GM23248 (cell line): ENCODE measurements around the gene FETUB. TPM values are rescaled to one million over a fixed set of nuclear protein-coding genes. Genes with fewer than 3 reads are reported as not detected.
"Not testable (repeated sequence)": the region's sequence is repeated elsewhere in the genome, so short reads cannot be mapped to it uniquely, and the experiment has no call there.

Experiments
- DNase-seq: peaks from one replicate; pipeline ENCODE4 v3.0.0-alpha.2; 2015
- H2AFZ ChIP-seq: fragments of 200-600 bp; sonication (generic); 2 replicates; pipeline ENCODE4 v1.6.1; 2016; ENCODE audit warnings: antibody characterized with exemption
- H3F3A ChIP-seq: fragments of 200-600 bp; sonication (generic); 2 replicates; pipeline ENCODE4 v1.6.1; 2016; ENCODE audit warnings: mild to moderate bottlenecking, antibody characterized with exemption, mixed run types; ENCODE audit not compliant: insufficient read depth
- H3K27ac ChIP-seq: fragments of 200-600 bp; sonication (generic); 2 replicates; pipeline ENCODE4 v1.5.1; 2016; ENCODE audit warnings: mild to moderate bottlenecking
- H3K27me3 ChIP-seq: fragments of 200-600 bp; sonication (generic); replicated peaks from 2 replicates; pipeline ENCODE4 v1.6.1; 2016; ENCODE audit warnings: mild to moderate bottlenecking; ENCODE audit not compliant: insufficient read depth
- H3K36me3 ChIP-seq: fragments of 200-600 bp; sonication (generic); 2 replicates; pipeline ENCODE4 v1.6.1; 2016; ENCODE audit warnings: low read depth, mild to moderate bottlenecking
- H3K4me1 ChIP-seq: fragments of 200-600 bp; sonication (generic); 2 replicates; pipeline ENCODE4 v1.6.1; 2016; ENCODE audit warnings: mild to moderate bottlenecking; ENCODE audit not compliant: insufficient read depth
- H3K4me2 ChIP-seq: fragments of 200-600 bp; sonication (generic); one replicate; pipeline ENCODE4 v1.6.1; 2016; ENCODE audit warnings: mild to moderate bottlenecking; ENCODE audit not compliant: unreplicated experiment
- H3K4me3 ChIP-seq: fragments of 200-600 bp; sonication (generic); 2 replicates; pipeline ENCODE4 v1.5.1; 2016; ENCODE audit warnings: mild to moderate bottlenecking
- H3K79me2 ChIP-seq: fragments of 200-600 bp; sonication (generic); 2 replicates; pipeline ENCODE4 v1.6.1; 2016; ENCODE audit warnings: mild to moderate bottlenecking; ENCODE audit not compliant: insufficient read depth
- H3K9ac ChIP-seq: fragments of 200-600 bp; sonication (generic); 2 replicates; pipeline ENCODE4 v1.6.1; 2016; ENCODE audit warnings: mild to moderate bottlenecking
- H3K9me2 ChIP-seq: fragments of 200-600 bp; sonication (generic); 2 replicates; pipeline ENCODE4 v1.6.1; 2016; ENCODE audit warnings: mixed run types, mild to moderate bottlenecking, moderate library complexity; ENCODE audit not compliant: insufficient read depth
- H3K9me3 ChIP-seq: fragments of 200-600 bp; sonication (generic); one replicate; pipeline ENCODE4 v1.6.1; 2017; ENCODE audit warnings: low read depth
- H4K20me1 ChIP-seq: fragments of 200-600 bp; sonication (generic); 2 replicates; pipeline ENCODE4 v1.6.0; 2016; ENCODE audit not compliant: insufficient read depth
- EZH2 ChIP-seq: fragments of 200-600 bp; sonication (generic); IDR thresholded peaks from 2 replicates; pipeline ENCODE4 v1.6.1; 2018; ENCODE audit warnings: antibody characterized with exemption, mild to moderate bottlenecking; ENCODE audit not compliant: insufficient read depth, poor library complexity, severe bottlenecking
- EZH2phosphoT487 ChIP-seq: fragments of 200-600 bp; sonication (generic); IDR thresholded peaks from 2 replicates; pipeline ENCODE4 v1.6.1; 2018; ENCODE audit warnings: antibody characterized with exemption, moderate library complexity, mild to moderate bottlenecking, low read depth; ENCODE audit not compliant: insufficient read depth
- WGBS, 2 experiments: methylation state at CpG; one replicate each; pipeline ENCODE4 v1.1.6; 2015 to 2017; ENCODE audit warnings: low lambda C conversion rate in 2 of 2, low coverage in 1 of 2; ENCODE audit errors: missing lambda C conversion rate in 2 of 2; 5-methylcytosine and 5-hydroxymethylcytosine counted together
- in situ Hi-C: fragments of 300-500 bp; cut with MboI; formaldehyde crosslinking; loops from 2 replicates; pipeline ENCODE4 v1.15.0; 2020
- polyA plus RNA-seq: library from polyadenylated mRNA; unstranded; fragments of >200 nt; fragmentation: Nextera tagmentation; extraction: Ambion mirVana; gene quantifications from 2 replicates; pipeline ENCODE4 v1.2.1, GENCODE V29; 2016
- small RNA-seq: library from RNA; depleted of rRNA; stranded (forward); fragments of <200 nt; gene quantifications from one replicate; pipeline ENCODE3, GENCODE V24; 2014; ENCODE audit warnings: low read depth, low replicate concordance
- total RNA-seq: library from RNA; depleted of rRNA; stranded (reverse); fragments of >200 nt; shearing (Covaris generic); gene quantifications from 2 replicates; pipeline ENCODE4 v1.2.3, GENCODE V29; 2014; rRNA removed

FETUB gene
- total and polyA plus RNA-seq, 2 experiments from 2014 or later = not detected

GRCh38 chr3:186694288-186695032 is 54.3 kb downstream of the FETUB start:
- in situ Hi-C loops = no loop called here
- H3K4me1 ChIP-seq = no peaks in the 10 kb centered on the region
- no peaks in the 10 kb centered on the region for H3K36me3 ChIP-seq
- 42 to 50% methylated on average over 6 of the region's 6 CpGs for WGBS, 2 experiments
- no peaks in the 10 kb centered on the region for H3K79me2 ChIP-seq
- H3K27ac ChIP-seq = no peak overlapping the region
- H2AFZ ChIP-seq = no peak overlapping the region
- no peaks in the 10 kb centered on the region for H3F3A ChIP-seq
- no peak overlapping the region for H3K4me2 ChIP-seq
- no peaks in the 10 kb centered on the region for H3K9me2 ChIP-seq
- H3K27me3 ChIP-seq = peaks cover 17% of the 10 kb centered on the region
- no peak overlapping the region for H3K9ac ChIP-seq
- no peak for DNase-seq
- H3K9me3 ChIP-seq = no peaks in the 10 kb centered on the region
- H4K20me1 ChIP-seq = no peaks in the 10 kb centered on the region
- H3K4me3 ChIP-seq = no peak overlapping the region
- no peak for TF ChIP-seq EZH2phosphoT487
- TF ChIP-seq EZH2 = no peak

DNA sequence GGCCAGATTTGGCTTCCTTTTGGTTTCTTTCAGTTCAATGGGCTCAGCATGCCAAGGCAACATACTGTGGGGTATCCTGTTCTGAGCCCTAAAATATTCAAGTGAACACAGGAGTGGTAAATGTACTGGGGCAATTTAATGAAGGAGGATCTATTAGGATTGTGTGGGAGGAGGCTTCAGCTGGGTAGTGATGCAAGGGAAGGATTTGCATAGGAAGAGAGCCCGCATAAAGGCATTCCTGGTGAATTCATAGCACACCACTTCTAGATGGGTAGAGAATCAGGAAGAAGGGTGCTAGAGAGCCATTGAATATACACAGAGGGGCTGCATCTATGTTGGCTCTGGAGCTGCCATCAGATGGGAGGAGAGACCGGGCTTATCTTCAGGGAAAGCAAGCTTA is 56.3 kb downstream of the FETUB start:
- Histone ChIP-seq H3K9me3 (no peaks in the 10 kb centered on the region), H3F3A (no peaks in the 10 kb centered on the region), H3K36me3 (no peaks in the 10 kb centered on the region), H3K27me3 (peaks cover 11% of the 10 kb centered on the region), H2AFZ (no peak overlapping the region), H3K4me2 (no peak overlapping the region), H3K4me1 (no peaks in the 10 kb centered on the region), H3K79me2 (no peaks in the 10 kb centered on the region), H3K9me2 (no peaks in the 10 kb centered on the region), H3K4me3 (no peak overlapping the region), H4K20me1 (no peaks in the 10 kb centered on the region), H3K9ac (no peak overlapping the region), H3K27ac (no peak overlapping the region)
- TF ChIP-seq EZH2phosphoT487 (no peak), EZH2 (no peak)
- no peak for DNase-seq
- in situ Hi-C loops = no loop called here
- 51 to 57% methylated on average over 2 of the region's 2 CpGs for WGBS, 2 experiments

DNA sequence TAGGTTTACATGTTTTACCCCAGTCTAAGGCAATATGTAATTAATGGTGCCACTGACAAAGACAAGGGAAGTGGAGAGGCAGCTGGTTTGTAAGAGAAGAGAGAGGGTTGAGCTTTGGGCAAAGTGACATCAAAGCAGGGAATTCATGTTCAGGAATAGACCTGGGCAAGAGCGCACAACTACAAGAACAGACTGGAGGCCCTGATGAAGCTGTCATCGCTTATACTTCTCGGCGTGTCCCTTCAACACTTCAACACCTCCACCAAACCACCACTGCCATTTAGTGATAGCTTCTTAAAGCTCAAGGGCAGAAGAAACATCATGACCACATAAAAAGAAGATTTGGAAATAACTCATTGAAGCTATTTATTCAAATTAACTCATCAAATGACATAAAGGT is 57.3 kb downstream of the FETUB start:
- no peak for TF ChIP-seq EZH2
- TF ChIP-seq EZH2phosphoT487 = no peak
- Histone ChIP-seq H3K9ac (no peak overlapping the region), H3K36me3 (no peaks in the 10 kb centered on the region), H3K4me3 (no peak overlapping the region), H3K4me2 (no peak overlapping the region), H3F3A (no peaks in the 10 kb centered on the region), H2AFZ (no peak overlapping the region), H4K20me1 (no peaks in the 10 kb centered on the region), H3K9me3 (no peaks in the 10 kb centered on the region), H3K4me1 (no peaks in the 10 kb centered on the region), H3K27ac (no peak overlapping the region), H3K9me2 (no peaks in the 10 kb centered on the region), H3K27me3 (peaks cover 10% of the 10 kb centered on the region), H3K79me2 (no peaks in the 10 kb centered on the region)
- WGBS, 2 experiments = 80 to 88% methylated on average over 4 of the region's 4 CpGs
- DNase-seq = no peak
- in situ Hi-C loops = no loop called here

- no peak overlapping the region for H3K9ac ChIP-seq
- no peaks in the 10 kb centered on the region for H3K4me1 ChIP-seq
- H3K79me2 ChIP-seq = no peaks in the 10 kb centered on the region
- H3K4me2 ChIP-seq = no peak overlapping the region
- no peaks in the 10 kb centered on the region for H3K9me2 ChIP-seq
- H3F3A ChIP-seq = no peaks in the 10 kb centered on the region
- peaks cover 15% of the 10 kb centered on the region for H3K27me3 ChIP-seq
- H3K27ac ChIP-seq = no peak overlapping the region
- 74 to 78% methylated on average over 3 of the region's 3 CpGs for WGBS, 2 experiments
- in situ Hi-C loops = no loop called here
- no peak overlapping the region for H2AFZ ChIP-seq
- no peaks in the 10 kb centered on the region for H3K9me3 ChIP-seq
- no peaks in the 10 kb centered on the region for H4K20me1 ChIP-seq
- DNase-seq = peak; percentile 24
- H3K36me3 ChIP-seq = no peaks in the 10 kb centered on the region
- TF ChIP-seq EZH2 = no peak
- no peak for TF ChIP-seq EZH2phosphoT487
- H3K4me3 ChIP-seq = no peak overlapping the region
Measured at GRCh38 chr3:186700267-186700666, 60.1 kb downstream of the FETUB start.

GRCh38 chr3:186702451-186702850 is 62.3 kb downstream of the FETUB start:
- H3K4me3 ChIP-seq, H3K9me2 ChIP-seq, H3K4me1 ChIP-seq, H3K27me3 ChIP-seq, H3K27ac ChIP-seq, H3K36me3 ChIP-seq, H3K9me3 ChIP-seq, H3K79me2 ChIP-seq, in situ Hi-C loops, H4K20me1 ChIP-seq, H3K9ac ChIP-seq, DNase-seq, H2AFZ ChIP-seq, H3K4me2 ChIP-seq, H3F3A ChIP-seq: not testable (repeated sequence)

Small RNA genes within 50 kb of the gene (small RNA-seq; reads per million reads assigned to genes)
- gene RF00017 = not detected

Other genes starting within 250 kb of the FETUB start
- 0.63 and 0.76 TPM in 2 replicates for gene CRYGS, start 96.0 kb upstream of the FETUB start, total RNA-seq
- 0.49 and 1.3 TPM in 2 replicates for gene CRYGS, start 96.0 kb upstream of the FETUB start, polyA plus RNA-seq
- 14.6 and 17.7 TPM in 2 replicates for gene TBCCD1, start 73.1 kb upstream of the FETUB start, total RNA-seq
- gene TBCCD1, start 73.1 kb upstream of the FETUB start, polyA plus RNA-seq = 15.6 and 16.3 TPM in 2 replicates
- 63.2 and 65.9 TPM in 2 replicates for gene DNAJB11, start 69.7 kb upstream of the FETUB start, total RNA-seq
- gene DNAJB11, start 69.7 kb upstream of the FETUB start, polyA plus RNA-seq = 99.3 and 102 TPM in 2 replicates
- not detected in 2 replicates for gene AHSG, start 27.3 kb upstream of the FETUB start, total RNA-seq
- not detected in 2 replicates for gene AHSG, start 27.3 kb upstream of the FETUB start, polyA plus RNA-seq
- not detected in 2 replicates for gene HRG, start 25.6 kb downstream of the FETUB start, total RNA-seq
- not detected in 2 replicates for gene HRG, start 25.6 kb downstream of the FETUB start, polyA plus RNA-seq
- gene KNG1, start 77.0 kb downstream of the FETUB start, total RNA-seq = not detected in 2 replicates
- not detected in 2 replicates for gene KNG1, start 77.0 kb downstream of the FETUB start, polyA plus RNA-seq
- gene EIF4A2, start 143.2 kb downstream of the FETUB start, total RNA-seq = 426 and 469 TPM in 2 replicates
- gene EIF4A2, start 143.2 kb downstream of the FETUB start, polyA plus RNA-seq = 122 TPM in 2 replicates
- 12.0 and 16.2 TPM in 2 replicates for gene RFC4, start 166.1 kb downstream of the FETUB start, total RNA-seq
- gene RFC4, start 166.1 kb downstream of the FETUB start, polyA plus RNA-seq = 22.1 and 22.8 TPM in 2 replicates
- gene ADIPOQ, start 202.3 kb downstream of the FETUB start, total RNA-seq = not detected in 2 replicates
- gene ADIPOQ, start 202.3 kb downstream of the FETUB start, polyA plus RNA-seq = not detected in 2 replicates